Uterus (tissue), 4 donors: ENCODE data around the gene SCN1B. TPM values are rescaled to one million over a fixed set of nuclear protein-coding genes. Genes with fewer than 3 reads are reported as not detected.

Source experiments
- DNase-seq, 2 donors: peaks; one replicate each; pipeline ENCODE4 v3.0.0-alpha.2; 2019 to 2020
- H3K27ac ChIP-seq, 2 donors: fragments of 200-600 bp; sonication (generic); 1 replicate in 1 of 2; 2 replicates in 1 of 2; pipeline ENCODE4 v1.5.1; 2016 to 2018
- H3K27me3 ChIP-seq, 2 donors: fragments of 200-600 bp; sonication (generic); one replicate each; pipeline ENCODE4 v1.5.1; 2018 to 2019; ENCODE audit warnings: control low read depth in 1 of 2
- H3K36me3 ChIP-seq, 2 donors: fragments of 200-600 bp; sonication (generic); one replicate each; pipeline ENCODE4 v1.5.1; 2019; ENCODE audit warnings: control low read depth in 1 of 2
- H3K4me1 ChIP-seq, 2 donors: fragments of 200-600 bp; sonication (generic); one replicate each; pipeline ENCODE4 v1.5.1; 2018 to 2019; ENCODE audit warnings: control low read depth in 1 of 2
- H3K4me3 ChIP-seq, 2 donors: fragments of 200-600 bp; sonication (generic); 1 replicate in 1 of 2; 2 replicates in 1 of 2; pipeline ENCODE4 v1.5.1; 2018 to 2019; ENCODE audit warnings: mild to moderate bottlenecking in 1 of 2
- H3K9me3 ChIP-seq, 2 donors: fragments of 200-600 bp; sonication (generic); one replicate each; pipeline ENCODE4 v1.5.1; 2019; ENCODE audit warnings: control low read depth in 1 of 2
- CTCF ChIP-seq, 4 experiments: fragments of 200-600 bp in 2 of 4; fragments of 450-650 bp in 2 of 4; sonication (generic) in 2 of 4; IDR thresholded peaks; one replicate each; pipeline ENCODE4 v1.5.1; 2016 to 2019; ENCODE audit warnings: antibody characterized with exemption in 4 of 4, mild to moderate bottlenecking in 2 of 4, moderate library complexity in 1 of 4
- POLR2A ChIP-seq, 2 donors: fragments of 450-650 bp; IDR thresholded peaks; one replicate each; pipeline ENCODE4 v1.6.1; 2016; ENCODE audit warnings: antibody characterized with exemption in 2 of 2, mild to moderate bottlenecking in 1 of 2, moderate library complexity in 1 of 2
- intact Hi-C: fragments of 100-400 bp; cut with DNase I; formaldehyde crosslinking; loops from one replicate; pipeline ENCODE4 v1.15.1; 2023; ENCODE audit warnings: low total_unique reads
- total RNA-seq, 4 donors: library from RNA; depleted of rRNA in 3 of 4; stranded (reverse); fragments of >200 nt in 3 of 4; gene quantifications; one replicate each; pipeline versions ENCODE4 v1.1.0 to v1.2.4, GENCODE V29; 2014 to 2023
- donor health status: DM: yes; HTN: yes; CAD: no.

SCN1B gene
- total RNA-seq, 4 donors from 2014 or later = 0.26 to 15.2 (median 0.78) TPM

GRCh38 chr19:35088131-35088913 is 58.1 kb downstream of the SCN1B start:
- DNase-seq = no peak
- intact Hi-C loops = no loop called here
- H3K27me3 ChIP-seq = peaks cover 0 to 5% of the 10 kb centered on the region in 2 donors
- TF ChIP-seq CTCF (IDR thresholded peaks at IDR 0.05) (no peak), POLR2A (IDR thresholded peaks at IDR 0.05) (no peak)
- no peaks in the 10 kb centered on the region for H3K9me3 ChIP-seq
- H3K36me3 ChIP-seq = no peaks in the 10 kb centered on the region
- H3K4me1 ChIP-seq = no peaks in the 10 kb centered on the region
- H3K4me3 ChIP-seq = no peak overlapping the region
- no peak overlapping the region for H3K27ac ChIP-seq

GRCh38 chr19:35089554-35089953 is 59.3 kb downstream of the SCN1B start:
- H3K4me3 ChIP-seq = no peak overlapping the region
- no peaks in the 10 kb centered on the region for H3K4me1 ChIP-seq
- intact Hi-C loops = no loop called here
- no peaks in the 10 kb centered on the region for H3K36me3 ChIP-seq
- peaks cover 0 to 5% of the 10 kb centered on the region in 2 donors for H3K27me3 ChIP-seq
- no peak overlapping the region for H3K27ac ChIP-seq
- no peaks in the 10 kb centered on the region for H3K9me3 ChIP-seq
- no peak for DNase-seq
- no peak for TF ChIP-seq POLR2A (IDR thresholded peaks at IDR 0.05)
- TF ChIP-seq CTCF (IDR thresholded peaks at IDR 0.05) = no peak

Other genes with a start within 250 kb of the SCN1B start
- gene ZNF30, start 103.6 kb upstream of the SCN1B start, total RNA-seq = 1 to 10 TPM in 3 of 4 donors, under 1 TPM in 1; 0.26 to 7.1 (median 2.8) TPM
- 10 to 100 TPM in 2 of 4 donors, 1 to 10 TPM in 2; 4.4 to 16.5 (median 10.7) TPM for gene ZNF792, start 66.2 kb upstream of the SCN1B start, total RNA-seq
- 10 to 100 TPM; 40.0 to 89.8 (median 52.2) TPM for gene GRAMD1A, start 30.1 kb upstream of the SCN1B start, total RNA-seq
- 1 to 10 TPM in 2 of 4 donors, under 1 TPM in 2; 0.26 to 2.7 (median 0.68) TPM for gene HPN, start 11.3 kb downstream of the SCN1B start, total RNA-seq
- 1 to 10 TPM; 1.5 to 3.8 (median 1.6) TPM for gene FXYD3, start 85.4 kb downstream of the SCN1B start, total RNA-seq
- 10 to 100 TPM in 3 of 4 donors, 1 to 10 TPM in 1; 5.1 to 44.4 (median 19.7) TPM for gene LGI4, start 104.6 kb downstream of the SCN1B start, total RNA-seq
- 100 to 1,000 TPM in 2 of 4 donors, 10 to 100 TPM in 2; 18.1 to 214 (median 105) TPM for gene FXYD1, start 108.4 kb downstream of the SCN1B start, total RNA-seq
- 1 to 10 TPM in 1 of 4 donors, under 1 TPM in 1, not detected in 2; 0.83 to 3.7 TPM for gene FXYD7, start 112.8 kb downstream of the SCN1B start, total RNA-seq
- gene FXYD5, start 124.3 kb downstream of the SCN1B start, total RNA-seq = 10 to 100 TPM; 10.9 to 86.2 (median 34.2) TPM
- gene FAM187B, start 198.3 kb downstream of the SCN1B start, total RNA-seq = under 1 TPM in 1 of 4 donors, not detected in 3; 0.21 TPM
- gene LSR, start 218.5 kb downstream of the SCN1B start, total RNA-seq = 10 to 100 TPM in 3 of 4 donors, 1 to 10 TPM in 1; 7.3 to 37.8 (median 20.2) TPM
- 100 to 1,000 TPM in 1 of 4 donors, 10 to 100 TPM in 3; 48.8 to 155 (median 87.5) TPM for gene USF2, start 238.5 kb downstream of the SCN1B start, total RNA-seq